SU-DHL-6 (cell line): ENCODE data around the gene ARHGAP44.

ENCODE experiments used
- CTCF ChIP-seq: fragments of 200-600 bp; sonication (generic); IDR thresholded peaks from one replicate; pipeline ENCODE4 v1.5.1; 2017; ENCODE audit warnings: antibody characterized with exemption, mild to moderate bottlenecking, low read length, moderate library complexity; ENCODE audit not compliant: insufficient read depth, poor library complexity, severe bottlenecking
- EZH2phosphoT487 ChIP-seq: fragments of 200-600 bp; sonication (generic), shearing (Covaris generic); conservative IDR thresholded peaks from 2 replicates; pipeline ENCODE4 v1.6.1; 2018; ENCODE audit warnings: mild to moderate bottlenecking, antibody characterized with exemption, low read length, moderate library complexity, mixed read lengths

- TF ChIP-seq CTCF (no peak), EZH2phosphoT487 (no peak)
Observed at GRCh38 chr17:12907477-12907876, 118.2 kb downstream of the ARHGAP44 start.
